ENCODE measurements around the gene TSHZ3. TPM values are rescaled to one million over a fixed set of nuclear protein-coding genes. Genes with fewer than 3 reads are reported as not detected.

Gene TSHZ3
- total RNA-seq, 1 experiment from 2014 or later, result 0.05 TPM

DNA sequence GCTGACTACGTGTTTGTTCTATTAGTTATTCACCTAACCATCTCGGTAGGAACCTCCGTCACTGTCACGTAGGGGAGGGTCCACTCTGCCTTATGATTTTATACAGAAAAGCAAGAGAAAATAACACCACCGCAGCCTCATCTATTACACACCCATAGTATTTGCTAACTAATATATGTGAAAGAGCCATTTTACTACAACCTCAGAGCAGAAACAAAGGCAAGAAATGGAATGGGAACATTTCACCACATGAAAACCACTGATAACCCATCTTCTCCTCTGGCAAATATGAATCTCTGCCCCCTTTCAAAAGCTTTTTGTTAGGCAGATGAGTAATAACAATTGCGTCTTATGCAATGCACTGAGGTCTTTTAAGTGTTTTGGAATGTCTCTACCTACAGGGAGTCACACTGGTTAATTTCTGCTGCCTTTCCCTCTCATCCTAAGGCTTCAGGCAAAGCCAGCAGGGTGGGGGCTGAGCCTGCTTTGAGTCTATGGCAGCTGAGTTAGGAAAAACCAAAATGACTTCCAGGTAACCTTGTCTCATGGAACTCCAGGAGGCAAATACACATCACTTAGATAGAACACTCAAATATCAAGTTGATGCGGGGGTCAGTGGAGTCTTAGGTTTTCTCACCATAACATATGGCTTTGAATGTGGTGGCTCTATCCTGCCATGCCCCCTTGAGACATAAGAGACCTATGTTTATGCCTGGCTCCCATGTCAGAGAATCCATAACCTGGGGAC, 15.0 kb downstream of the TSHZ3 start:
- no peaks in the 10 kb centered on the region for H3K4me1 ChIP-seq (ENCODE audit: control insufficient read depth in 1 of 2, insufficient read depth in 2 of 2, low read length in 2 of 2)
- H3K79me2 ChIP-seq (ENCODE audit: insufficient read depth, low read length), result no peaks in the 10 kb centered on the region
- ATAC-seq, result no peak
- DNase-seq (ENCODE audit: low read depth, low spot score), result no peak
- H4K20me1 ChIP-seq (ENCODE audit: insufficient read depth), result no peaks in the 10 kb centered on the region
- H3K27ac ChIP-seq (ENCODE audit: low read depth, low read length), result no peak overlapping the region
- no peaks in the 10 kb centered on the region for H3K36me3 ChIP-seq (ENCODE audit: control insufficient read depth in 1 of 2, insufficient read depth in 2 of 2, low read length in 2 of 2)
- no peak overlapping the region for H2AFZ ChIP-seq (ENCODE audit: low read depth, low read length, poor library complexity, severe bottlenecking)
- intact Hi-C loops (cut with micrococcal nuclease), result no loop called here
- no peaks in the 10 kb centered on the region for H3K9me2 ChIP-seq (ENCODE audit: insufficient read depth)
- TF ChIP-seq, protein P1, sequence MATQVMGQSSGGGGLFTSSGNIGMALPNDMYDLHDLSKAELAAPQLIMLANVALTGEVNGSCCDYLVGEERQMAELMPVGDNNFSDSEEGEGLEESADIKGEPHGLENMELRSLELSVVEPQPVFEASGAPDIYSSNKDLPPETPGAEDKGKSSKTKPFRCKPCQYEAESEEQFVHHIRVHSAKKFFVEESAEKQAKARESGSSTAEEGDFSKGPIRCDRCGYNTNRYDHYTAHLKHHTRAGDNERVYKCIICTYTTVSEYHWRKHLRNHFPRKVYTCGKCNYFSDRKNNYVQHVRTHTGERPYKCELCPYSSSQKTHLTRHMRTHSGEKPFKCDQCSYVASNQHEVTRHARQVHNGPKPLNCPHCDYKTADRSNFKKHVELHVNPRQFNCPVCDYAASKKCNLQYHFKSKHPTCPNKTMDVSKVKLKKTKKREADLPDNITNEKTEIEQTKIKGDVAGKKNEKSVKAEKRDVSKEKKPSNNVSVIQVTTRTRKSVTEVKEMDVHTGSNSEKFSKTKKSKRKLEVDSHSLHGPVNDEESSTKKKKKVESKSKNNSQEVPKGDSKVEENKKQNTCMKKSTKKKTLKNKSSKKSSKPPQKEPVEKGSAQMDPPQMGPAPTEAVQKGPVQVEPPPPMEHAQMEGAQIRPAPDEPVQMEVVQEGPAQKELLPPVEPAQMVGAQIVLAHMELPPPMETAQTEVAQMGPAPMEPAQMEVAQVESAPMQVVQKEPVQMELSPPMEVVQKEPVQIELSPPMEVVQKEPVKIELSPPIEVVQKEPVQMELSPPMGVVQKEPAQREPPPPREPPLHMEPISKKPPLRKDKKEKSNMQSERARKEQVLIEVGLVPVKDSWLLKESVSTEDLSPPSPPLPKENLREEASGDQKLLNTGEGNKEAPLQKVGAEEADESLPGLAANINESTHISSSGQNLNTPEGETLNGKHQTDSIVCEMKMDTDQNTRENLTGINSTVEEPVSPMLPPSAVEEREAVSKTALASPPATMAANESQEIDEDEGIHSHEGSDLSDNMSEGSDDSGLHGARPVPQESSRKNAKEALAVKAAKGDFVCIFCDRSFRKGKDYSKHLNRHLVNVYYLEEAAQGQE (IDR thresholded peaks at IDR 0.05; ENCODE audit: low read depth), result no peak
- TF ChIP-seq EGR1 (IDR thresholded peaks at IDR 0.05; ENCODE audit: low read depth), result no peak
- TF ChIP-seq POLR2A (IDR thresholded peaks at IDR 0.05; ENCODE audit: borderline replicate concordance, extremely low read depth, insufficient read depth, insufficient read length), result no peak
- no peak for TF ChIP-seq YY1 (IDR thresholded peaks at IDR 0.05; ENCODE audit: extremely low read depth, insufficient replicate concordance, low read depth, low read length)
- TF ChIP-seq CEBPB (IDR thresholded peaks at IDR 0.05; ENCODE audit: low read depth), result no peak
- TF ChIP-seq, protein P2, sequence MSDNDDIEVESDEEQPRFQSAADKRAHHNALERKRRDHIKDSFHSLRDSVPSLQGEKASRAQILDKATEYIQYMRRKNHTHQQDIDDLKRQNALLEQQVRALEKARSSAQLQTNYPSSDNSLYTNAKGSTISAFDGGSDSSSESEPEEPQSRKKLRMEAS (IDR thresholded peaks at IDR 0.05), result no peak
- no peak for TF ChIP-seq EZH2 (IDR thresholded peaks at IDR 0.05)
- TF ChIP-seq SP1 (IDR thresholded peaks at IDR 0.05; ENCODE audit: low read depth), result no peak
- TF ChIP-seq, protein P3, sequence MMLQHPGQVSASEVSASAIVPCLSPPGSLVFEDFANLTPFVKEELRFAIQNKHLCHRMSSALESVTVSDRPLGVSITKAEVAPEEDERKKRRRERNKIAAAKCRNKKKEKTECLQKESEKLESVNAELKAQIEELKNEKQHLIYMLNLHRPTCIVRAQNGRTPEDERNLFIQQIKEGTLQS (IDR thresholded peaks at IDR 0.05), result no peak
- TF ChIP-seq ELF1 (IDR thresholded peaks at IDR 0.05; ENCODE audit: borderline replicate concordance, low read depth), result no peak
- TF ChIP-seq ZNF274 (IDR thresholded peaks at IDR 0.05; ENCODE audit: low read depth, low read length), result no peak
- TF ChIP-seq JUND (IDR thresholded peaks at IDR 0.05), result no peak
- TF ChIP-seq POLR2AphosphoS5 (IDR thresholded peaks at IDR 0.05; ENCODE audit: low read depth, low read length), result no peak
- TF ChIP-seq ZFX (IDR thresholded peaks at IDR 0.05), result no peak
- TF ChIP-seq SIN3A (IDR thresholded peaks at IDR 0.05; ENCODE audit: low read depth), result no peak
- no peak overlapping the region for H3K4me3 ChIP-seq (replicated peaks in 1 of 2; ENCODE audit: low read depth in 1 of 2, low read length in 2 of 2)
- POLR2A ChIA-PET, result no interaction called here
- peaks cover 8 to 29% of the 10 kb centered on the region in 2 experiments; a peak in 2 of 4 replicates for H3K9me3 ChIP-seq (ENCODE audit: control insufficient read depth in 1 of 2, insufficient read depth in 1 of 2, low read depth in 1 of 2, low read length in 2 of 2)
- H3K9ac ChIP-seq (ENCODE audit: low read length), result no peak overlapping the region
- RAD21 ChIA-PET (ENCODE audit: low non-redundant PET in 1 of 2, low total read pairs in 2 of 2, uncharacterized antibody in 2 of 2, unreplicated experiment in 2 of 2), result no interaction called here
- no peak overlapping the region for H3K4me2 ChIP-seq (ENCODE audit: low read length)
- CTCF ChIA-PET, result no interaction called here
- H3K27me3 ChIP-seq (ENCODE audit: insufficient read depth, low read length), result no peaks in the 10 kb centered on the region
- BruUV-seq (replicated peaks), result no TSS peak

Measured in HCT116 (cell line).